Central memory CD8-positive, alpha-beta T cell (primary cell): ENCODE results near the gene PLA2G15.

Source experiments
- ATAC-seq: fragments of 150-1000 bp; cut with Tn5 transposase; replicated peaks from 2 replicates; pipeline ENCODE4 v1.10.0; 2022; ENCODE audit warnings: mild to moderate bottlenecking, moderate FRiP score, moderate number of reproducible peaks; ENCODE audit not compliant: poor library complexity, severe bottlenecking; ENCODE audit errors: extremely low read depth
- DNase-seq, 2 donors: peaks; one replicate each; pipeline ENCODE4 v3.0.0; 2021; ENCODE audit warnings: low spot score in 2 of 2
- H3K27ac Mint-ChIP-seq: one replicate; pipeline ENCODE4 v1.8.0; 2022; ENCODE audit warnings: low read depth, mild to moderate bottlenecking, moderate library complexity, mixed read lengths
- H3K27me3 Mint-ChIP-seq: one replicate; pipeline ENCODE4 v1.8.0; 2022; ENCODE audit warnings: mixed read lengths
- H3K36me3 Mint-ChIP-seq: one replicate; pipeline ENCODE4 v1.8.0; 2022; ENCODE audit warnings: mild to moderate bottlenecking, moderate library complexity, mixed read lengths; ENCODE audit not compliant: insufficient read depth
- H3K4me1 Mint-ChIP-seq: one replicate; pipeline ENCODE4 v1.8.0; 2022; ENCODE audit warnings: mixed read lengths
- H3K4me3 Mint-ChIP-seq: one replicate; pipeline ENCODE4 v1.8.0; 2022; ENCODE audit warnings: mild to moderate bottlenecking, moderate library complexity, mixed read lengths
- H3K9me3 Mint-ChIP-seq: one replicate; pipeline ENCODE4 v1.8.0; 2022; ENCODE audit warnings: mixed read lengths

The PLA2G15 gene

DNA sequence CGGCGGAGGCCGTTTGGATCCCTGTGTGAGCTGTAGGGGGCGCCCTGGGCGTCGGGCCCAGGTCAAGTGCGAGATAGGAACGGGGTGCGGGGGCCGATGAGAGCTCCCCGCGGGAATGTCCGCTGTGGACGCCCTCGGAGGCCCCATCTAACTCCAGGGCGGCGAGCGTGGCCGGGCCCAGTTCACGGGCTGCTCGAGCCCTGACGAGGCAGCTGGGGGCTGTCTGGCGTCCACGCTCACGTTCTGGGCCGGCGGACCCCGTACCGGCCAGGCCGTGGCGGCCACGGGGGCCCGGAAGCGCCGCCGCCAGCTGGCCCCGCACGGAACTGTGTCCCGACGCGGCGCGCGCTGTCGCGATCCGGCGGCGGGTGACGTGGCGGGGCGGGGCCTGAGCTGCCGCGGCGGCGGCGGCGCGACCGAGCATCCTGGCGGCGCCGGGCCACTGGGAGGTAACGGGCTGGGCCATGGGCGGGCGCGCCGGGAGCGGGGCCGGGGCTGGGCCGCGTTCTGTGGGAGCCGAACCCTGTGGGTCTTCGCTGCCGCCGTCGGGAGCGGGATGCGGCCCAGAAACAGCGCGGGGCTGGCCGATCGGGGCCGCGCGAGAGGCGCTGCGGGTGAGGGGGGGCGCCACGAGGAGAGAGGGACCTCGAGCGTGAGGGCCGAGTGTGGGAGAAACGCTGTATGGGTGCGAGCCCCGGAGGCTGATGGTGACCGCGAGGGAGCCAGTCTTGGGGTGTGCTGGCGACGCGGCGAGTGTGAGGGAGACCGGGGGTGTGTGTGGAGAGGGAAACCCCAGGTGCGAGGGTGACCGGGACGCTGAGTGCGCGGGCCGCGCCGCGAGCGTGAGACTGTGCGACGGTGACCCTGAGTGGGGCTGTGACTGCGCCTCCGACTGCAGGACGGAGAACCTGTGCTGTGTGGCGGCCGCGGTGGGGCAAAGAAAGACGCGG, 19.2 kb downstream of the PLA2G15 start, which contains the start of gene SLC7A6:
TSS of gene SLC7A6 (plus strand) at position 399 of the 950 bp plus-strand sequence. CDS start 10,201 bp downstream, outside the sequence.
- H3K27ac Mint-ChIP-seq, result peak within 1 kb of the TSS; percentile 97
- H3K4me3 Mint-ChIP-seq, result peak within 1 kb of the TSS; percentile 86
- DNase-seq (peak; percentile 65 to 68), ATAC-seq (peak; percentile 77)
- H3K36me3 Mint-ChIP-seq, result peaks cover 17% of the 10 kb centered on the region
- no peaks in the 10 kb centered on the region for H3K9me3 Mint-ChIP-seq
- peaks cover 47% of the 10 kb centered on the region for H3K4me1 Mint-ChIP-seq
- no peaks in the 10 kb centered on the region for H3K27me3 Mint-ChIP-seq

DNA sequence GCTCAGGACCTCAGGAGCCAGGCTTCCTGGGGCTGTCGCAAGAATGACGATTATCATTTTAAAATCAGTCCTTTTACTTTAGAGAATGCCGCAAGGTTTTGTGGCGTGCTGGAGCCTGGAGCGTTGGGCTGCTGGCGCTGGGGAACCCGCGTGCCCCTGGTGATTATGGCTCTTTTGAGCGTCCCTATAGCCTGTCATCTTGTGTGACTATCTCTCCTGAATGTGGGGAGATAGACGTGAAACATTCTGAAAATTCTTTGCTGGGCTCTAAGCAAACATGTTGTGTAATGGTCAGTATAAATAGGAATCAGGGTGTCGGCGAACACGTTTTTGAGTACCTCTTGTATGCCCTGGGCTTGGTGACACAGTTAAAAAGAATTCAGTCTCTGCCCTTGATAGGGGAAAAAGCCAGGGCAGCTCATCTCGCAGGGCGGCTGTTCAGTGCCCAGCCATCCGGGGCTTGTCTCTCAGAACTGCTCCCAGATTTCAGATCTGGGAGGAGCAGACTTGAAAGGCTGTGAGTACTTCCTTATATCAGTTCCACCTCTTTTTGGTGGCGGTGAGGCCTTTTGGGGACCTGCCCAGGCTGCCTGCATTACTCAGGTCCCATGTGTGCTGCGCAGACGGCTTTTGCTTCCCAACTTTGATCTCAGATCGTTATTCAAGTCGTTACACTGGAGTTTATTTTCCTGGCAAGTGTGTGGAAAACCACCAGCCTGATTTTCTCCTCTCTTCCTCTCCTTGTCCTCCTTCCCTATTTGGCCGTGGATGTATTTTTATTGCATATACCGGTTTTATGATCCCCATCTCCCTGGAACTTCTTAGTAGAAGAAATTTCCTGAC, 20.1 kb downstream of the PLA2G15 start:
- DNase-seq, result no peak

DNA sequence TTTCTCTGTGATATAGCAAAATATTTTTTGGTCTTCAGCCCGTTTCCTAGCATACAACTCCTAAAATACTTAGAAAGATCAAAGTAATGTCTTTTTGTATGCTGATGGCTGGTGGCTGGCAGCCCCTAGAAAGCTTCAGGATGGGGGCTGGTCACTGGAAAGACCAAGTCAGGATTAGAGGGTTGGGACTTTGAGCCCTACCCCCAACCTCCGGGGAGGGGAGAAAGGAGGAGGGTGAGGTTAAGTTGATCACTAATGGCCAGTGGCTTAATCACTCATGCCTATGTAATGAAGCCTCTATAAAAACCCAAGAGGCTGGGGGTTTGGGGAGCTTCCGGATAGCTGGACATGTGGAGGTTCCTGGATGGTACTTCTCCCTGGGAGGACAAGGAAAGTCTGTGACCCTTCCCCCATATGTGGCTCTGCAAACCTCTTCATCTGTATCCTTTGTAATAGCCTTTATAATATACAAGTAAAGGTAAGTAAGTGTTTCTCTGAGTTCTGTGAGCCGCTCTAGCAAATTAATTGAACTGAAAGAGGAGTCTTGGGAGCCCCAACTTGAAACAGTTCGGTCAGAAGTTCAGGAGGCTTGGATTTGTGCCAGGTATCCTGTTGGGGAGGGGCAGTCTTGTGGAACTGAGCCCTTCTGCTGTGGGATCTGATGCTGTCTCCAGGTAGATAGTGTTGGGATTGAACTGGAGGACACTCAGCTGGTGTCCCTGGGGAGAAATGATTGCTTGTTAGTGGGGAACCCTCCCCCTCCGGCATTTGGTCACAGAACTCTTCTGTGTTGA, 22.6 kb downstream of the PLA2G15 start:
- Mint-ChIP-seq H3K4me3 (peak overlapping the region; percentile 9), H3K27me3 (no peaks in the 10 kb centered on the region), H3K36me3 (peaks cover 23% of the 10 kb centered on the region), H3K27ac (peak overlapping the region; percentile 97), H3K4me1 (peaks cover 52% of the 10 kb centered on the region), H3K9me3 (no peaks in the 10 kb centered on the region)
- no peak for DNase-seq
- ATAC-seq, result no peak

More for the DNA sequence above, 20.1 kb downstream of the PLA2G15 start:
- Mint-ChIP-seq H3K4me3 (peak overlapping the region; percentile 86), H3K4me1 (peaks cover 50% of the 10 kb centered on the region), H3K27me3 (no peaks in the 10 kb centered on the region), H3K9me3 (no peaks in the 10 kb centered on the region), H3K36me3 (peaks cover 17% of the 10 kb centered on the region), H3K27ac (peak overlapping the region; percentile 97)
- peak; percentile 15 for ATAC-seq

DNA sequence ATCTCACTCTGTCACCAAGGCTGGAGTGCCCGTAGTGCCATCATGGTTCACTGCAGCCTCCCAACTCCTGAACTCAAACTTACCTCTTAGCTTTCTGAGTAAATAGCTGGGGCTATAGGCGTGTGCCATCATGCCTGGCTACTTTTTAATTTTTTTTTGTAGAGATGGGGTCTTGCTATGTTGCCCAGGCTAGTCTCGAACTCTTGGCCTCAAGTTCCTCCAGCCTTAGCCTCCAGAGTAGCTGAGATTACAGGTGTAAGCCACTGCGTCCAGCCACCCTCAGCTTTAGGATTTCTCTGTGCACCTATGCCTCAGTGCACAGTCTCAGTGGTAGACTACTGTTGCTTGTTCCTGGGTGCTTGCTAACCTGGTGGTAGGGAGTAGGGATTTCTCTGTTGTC, 24.6 kb downstream of the PLA2G15 start:
- DNase-seq, result no peak
- peaks cover 51% of the 10 kb centered on the region for H3K4me1 Mint-ChIP-seq
- H3K4me3 Mint-ChIP-seq, result no peak overlapping the region
- H3K36me3 Mint-ChIP-seq, result peaks cover 25% of the 10 kb centered on the region
- H3K27ac Mint-ChIP-seq, result peak overlapping the region; percentile 42
- H3K27me3 Mint-ChIP-seq, result no peaks in the 10 kb centered on the region
- no peaks in the 10 kb centered on the region for H3K9me3 Mint-ChIP-seq
- ATAC-seq, result no peak

DNA sequence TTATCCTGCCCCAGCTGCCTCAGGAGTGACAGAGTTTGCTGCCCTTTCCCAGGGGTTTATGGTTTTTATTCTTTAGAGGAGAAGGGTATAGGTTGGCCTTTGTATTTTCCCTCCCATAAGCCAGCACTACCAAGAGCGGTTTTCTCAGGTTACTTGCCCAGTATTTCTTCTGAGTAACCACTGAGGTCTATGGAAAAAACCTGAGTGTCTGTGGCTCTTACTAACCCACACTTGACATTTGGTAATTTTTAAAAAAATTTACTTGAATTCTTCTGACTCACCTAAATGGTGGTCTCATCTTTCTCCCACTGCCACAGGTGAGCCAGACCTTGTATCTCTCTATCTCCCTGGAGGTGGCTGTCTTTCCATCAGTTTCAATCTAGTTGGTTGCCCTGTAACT, 25.2 kb downstream of the PLA2G15 start:
- Mint-ChIP-seq H3K27ac (no peak overlapping the region), H3K4me3 (no peak overlapping the region)
- no peak for DNase-seq

DNA sequence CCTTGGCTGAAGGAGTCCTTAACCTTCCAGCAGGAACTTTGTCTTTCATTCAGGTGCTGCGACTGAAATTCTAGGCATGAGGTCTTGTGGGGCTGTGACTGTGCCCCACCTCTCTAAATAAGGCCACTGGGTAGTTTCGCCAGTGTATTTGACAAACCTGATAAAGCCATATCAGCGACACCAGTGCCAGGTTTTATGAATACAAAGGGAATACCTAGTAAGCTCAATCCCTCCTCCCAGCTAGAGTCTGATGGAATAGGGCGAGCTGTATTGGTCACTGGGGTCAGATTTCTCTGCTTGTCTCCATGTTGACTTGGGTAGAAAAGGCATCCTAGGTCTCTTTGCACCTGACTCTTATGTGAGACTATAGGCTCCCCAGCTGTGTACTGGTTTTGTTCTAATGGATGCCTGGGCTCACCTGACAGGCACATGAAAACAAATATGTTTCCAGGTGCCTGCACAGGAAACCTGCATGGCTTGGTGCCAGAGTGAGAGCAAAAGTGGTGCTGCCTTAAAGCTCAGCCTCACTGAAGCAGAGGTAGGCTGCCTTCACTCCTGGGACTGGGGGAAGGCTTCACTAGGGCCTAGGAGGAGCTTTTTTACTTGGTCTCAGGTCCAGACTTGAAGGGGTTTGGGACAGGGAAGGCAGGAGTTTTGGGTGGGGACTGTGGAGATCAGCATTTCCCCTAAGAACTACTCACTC, 27.5 kb downstream of the PLA2G15 start:
- Mint-ChIP-seq H3K36me3 (peaks cover 21% of the 10 kb centered on the region), H3K4me3 (peak overlapping the region; percentile 47), H3K9me3 (no peaks in the 10 kb centered on the region), H3K27ac (peak overlapping the region; percentile 42), H3K27me3 (no peaks in the 10 kb centered on the region), H3K4me1 (peaks cover 45% of the 10 kb centered on the region)
- no peak for ATAC-seq
- DNase-seq, result peak; percentile 31 to 32

More for the DNA sequence above, 25.2 kb downstream of the PLA2G15 start:
- no peak for ATAC-seq
- Mint-ChIP-seq H3K36me3 (peaks cover 22% of the 10 kb centered on the region), H3K9me3 (no peaks in the 10 kb centered on the region), H3K4me1 (peaks cover 49% of the 10 kb centered on the region), H3K27me3 (no peaks in the 10 kb centered on the region)

DNA sequence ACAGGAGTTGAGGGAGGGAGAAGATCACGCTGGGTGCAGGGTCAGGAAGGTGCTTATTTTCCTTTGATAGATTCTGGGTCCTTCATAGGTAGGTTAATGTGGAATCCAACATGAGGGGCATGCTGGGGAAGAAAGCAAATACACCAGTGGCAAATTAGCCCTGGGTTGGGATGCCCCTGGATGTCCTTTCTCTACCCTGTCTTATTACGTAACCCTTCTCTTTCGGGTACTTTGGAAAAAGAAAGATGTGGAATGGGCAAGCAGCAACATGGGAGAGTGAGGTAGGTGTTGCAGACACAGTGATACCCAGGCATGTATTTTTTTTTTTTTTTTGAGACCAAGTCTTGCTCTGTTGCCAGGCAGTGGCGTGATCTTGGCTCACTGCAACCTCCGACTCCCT, 28.3 kb downstream of the PLA2G15 start:
- peak overlapping the region; percentile 47 for H3K4me3 Mint-ChIP-seq
- DNase-seq, result no peak
- no peak for ATAC-seq
- no peaks in the 10 kb centered on the region for H3K9me3 Mint-ChIP-seq
- H3K27me3 Mint-ChIP-seq, result no peaks in the 10 kb centered on the region
- peak overlapping the region; percentile 42 for H3K27ac Mint-ChIP-seq
- peaks cover 40% of the 10 kb centered on the region for H3K4me1 Mint-ChIP-seq
- H3K36me3 Mint-ChIP-seq, result peaks cover 21% of the 10 kb centered on the region

DNA sequence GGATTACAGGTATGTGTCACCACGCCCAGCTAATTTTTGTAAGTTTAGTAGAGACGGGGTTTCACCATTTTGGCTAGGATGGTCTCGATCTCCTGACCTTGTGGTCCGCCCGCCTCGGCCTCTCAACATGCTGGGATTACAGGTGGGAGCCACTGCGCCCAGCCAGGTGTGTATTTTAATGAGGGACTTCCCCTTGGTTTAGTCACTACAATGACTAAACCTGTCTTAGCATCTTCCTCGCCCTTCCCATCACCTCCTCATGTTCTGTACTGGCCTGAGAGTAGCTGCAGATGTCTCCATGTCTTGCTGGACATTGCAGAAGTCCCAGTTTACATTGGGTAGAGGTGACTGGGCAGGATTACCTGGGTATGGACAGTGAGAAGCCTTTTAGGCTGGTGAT, 28.7 kb downstream of the PLA2G15 start:
- Mint-ChIP-seq H3K4me1 (peaks cover 38% of the 10 kb centered on the region), H3K36me3 (peaks cover 21% of the 10 kb centered on the region), H3K27me3 (no peaks in the 10 kb centered on the region), H3K27ac (peak overlapping the region; percentile 42), H3K9me3 (no peaks in the 10 kb centered on the region), H3K4me3 (no peak overlapping the region)
- ATAC-seq, result no peak
- DNase-seq, result no peak

DNA sequence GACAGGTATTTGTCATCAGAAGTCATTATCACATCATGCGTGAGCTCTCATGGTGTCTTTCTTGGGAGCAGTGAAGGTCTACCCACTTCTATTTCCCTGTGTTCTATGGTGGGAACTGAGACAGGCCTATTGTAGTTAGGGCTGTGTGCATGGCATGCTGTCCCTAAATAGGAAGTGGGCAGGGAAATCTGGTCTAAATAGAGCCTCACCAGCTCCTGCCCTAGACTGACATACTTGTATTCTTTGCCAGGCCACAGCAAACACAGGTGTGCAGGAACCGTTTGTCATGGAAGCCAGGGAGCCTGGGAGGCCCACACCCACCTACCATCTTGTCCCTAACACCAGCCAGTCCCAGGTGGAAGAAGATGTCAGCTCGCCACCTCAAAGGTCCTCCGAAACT, 29.3 kb downstream of the PLA2G15 start:
- peaks cover 19% of the 10 kb centered on the region for H3K36me3 Mint-ChIP-seq

DNA sequence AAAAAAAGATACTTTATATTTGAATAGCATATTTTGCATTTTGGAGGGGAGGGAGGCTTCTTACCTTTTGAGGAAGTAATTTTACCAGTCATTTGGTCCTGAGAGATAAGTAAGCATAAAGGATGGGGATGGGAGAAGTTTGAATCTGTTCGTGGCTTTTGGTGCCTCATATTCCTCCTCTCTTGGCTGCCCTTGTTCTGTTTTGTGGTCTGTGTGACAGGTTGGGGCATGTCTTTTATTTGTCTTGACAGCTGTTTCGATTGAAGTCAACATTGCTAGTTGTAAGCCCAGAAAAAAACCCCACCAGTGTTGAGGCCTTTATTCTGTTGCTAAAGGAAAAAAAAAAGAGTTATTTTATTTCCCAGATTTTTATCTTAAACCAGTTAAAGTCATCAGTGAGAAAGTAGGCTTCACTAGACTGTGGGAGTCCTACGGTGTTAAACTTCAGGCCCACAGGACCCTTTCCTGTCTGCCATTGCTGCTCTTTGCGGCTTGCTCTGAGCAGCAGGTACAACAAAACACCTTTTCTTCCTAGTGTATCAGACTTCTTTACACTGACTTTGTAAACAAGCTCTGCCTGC, 30.5 kb downstream of the PLA2G15 start:
- Mint-ChIP-seq H3K27me3 (no peaks in the 10 kb centered on the region), H3K27ac (peak overlapping the region; percentile 79), H3K36me3 (peaks cover 18% of the 10 kb centered on the region), H3K4me1 (peaks cover 34% of the 10 kb centered on the region), H3K4me3 (peak overlapping the region; percentile 59), H3K9me3 (no peaks in the 10 kb centered on the region)
- peak; percentile 85 for ATAC-seq
- DNase-seq, result peak in 1 of 2 donors; percentile 21

More for the DNA sequence above, 29.3 kb downstream of the PLA2G15 start:
- no peak overlapping the region for H3K27ac Mint-ChIP-seq
- no peak for DNase-seq
- no peaks in the 10 kb centered on the region for H3K9me3 Mint-ChIP-seq
- peaks cover 33% of the 10 kb centered on the region for H3K4me1 Mint-ChIP-seq
- no peak overlapping the region for H3K4me3 Mint-ChIP-seq
- no peak for ATAC-seq
- H3K27me3 Mint-ChIP-seq, result no peaks in the 10 kb centered on the region

DNA sequence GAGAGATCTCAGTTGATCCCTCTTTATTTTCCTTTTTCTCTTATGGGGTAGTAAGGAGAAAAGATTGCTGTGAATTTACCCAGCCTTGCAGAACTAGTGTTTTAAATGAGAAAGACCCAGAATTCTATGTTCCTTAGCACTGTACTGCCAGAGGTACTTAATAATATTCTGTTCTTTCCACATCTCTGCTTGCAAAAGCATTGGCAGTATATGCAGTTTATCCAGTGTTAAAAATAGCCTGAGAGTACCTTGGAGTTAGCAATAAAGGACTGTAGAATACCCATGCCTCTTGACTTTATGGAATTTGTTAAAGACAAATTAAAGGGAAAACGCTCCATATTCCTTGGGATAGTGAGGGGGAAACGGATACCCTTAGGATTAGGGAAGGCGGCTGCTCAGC, 31.1 kb downstream of the PLA2G15 start:
- ATAC-seq (no peak), DNase-seq (no peak)
- Mint-ChIP-seq H3K9me3 (no peaks in the 10 kb centered on the region), H3K27me3 (no peaks in the 10 kb centered on the region), H3K36me3 (peaks cover 14% of the 10 kb centered on the region), H3K4me3 (peak overlapping the region; percentile 59), H3K4me1 (peaks cover 40% of the 10 kb centered on the region), H3K27ac (peak overlapping the region; percentile 79)
